ENCODE data around the gene PLEKHM3.

The PLEKHM3 gene

DNA sequence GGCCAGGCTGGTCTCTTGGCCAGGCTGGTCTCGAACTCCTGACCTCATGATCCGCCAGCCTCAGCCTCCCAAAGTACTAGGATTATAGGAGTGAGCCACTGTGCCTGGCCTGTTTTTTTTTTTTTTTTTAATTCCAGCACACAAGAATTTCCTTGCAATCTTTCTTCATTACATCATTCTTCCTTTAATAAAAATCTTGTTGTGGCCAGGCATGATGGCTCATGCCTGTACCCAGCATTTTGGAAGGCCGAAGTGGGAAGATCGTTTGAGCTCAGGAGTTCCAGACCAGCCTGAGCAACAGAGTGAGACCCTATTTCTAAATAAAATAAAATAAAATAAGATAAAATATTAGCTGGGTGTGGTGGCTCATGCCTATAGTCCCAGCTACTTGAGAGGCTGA, 21.4 kb upstream of the PLEKHM3 start:
- Mint-ChIP-seq H3K9me3 (no peaks in the 10 kb centered on the region), H3K4me3 (no peak overlapping the region), H3K27ac (no peak overlapping the region), H3K36me3 (no peaks in the 10 kb centered on the region), H3K4me1 (no peaks in the 10 kb centered on the region), H3K27me3 (peaks cover 17% of the 10 kb centered on the region)
- ATAC-seq (ENCODE audit: low read depth) (no peak), DNase-seq (ENCODE audit: low spot score in 2 of 2) (no peak)

- Mint-ChIP-seq H3K4me1 (no peaks in the 10 kb centered on the region), H3K9me3 (no peaks in the 10 kb centered on the region), H3K27ac (no peak overlapping the region), H3K4me3 (no peak overlapping the region), H3K36me3 (no peaks in the 10 kb centered on the region), H3K27me3 (peaks cover 8% of the 10 kb centered on the region)
- ATAC-seq (ENCODE audit: low read depth) = no peak
- no peak for DNase-seq (ENCODE audit: low spot score in 2 of 2)
Measured at GRCh38 chr2:208042450-208042849, 17.1 kb upstream of the PLEKHM3 start.

DNA sequence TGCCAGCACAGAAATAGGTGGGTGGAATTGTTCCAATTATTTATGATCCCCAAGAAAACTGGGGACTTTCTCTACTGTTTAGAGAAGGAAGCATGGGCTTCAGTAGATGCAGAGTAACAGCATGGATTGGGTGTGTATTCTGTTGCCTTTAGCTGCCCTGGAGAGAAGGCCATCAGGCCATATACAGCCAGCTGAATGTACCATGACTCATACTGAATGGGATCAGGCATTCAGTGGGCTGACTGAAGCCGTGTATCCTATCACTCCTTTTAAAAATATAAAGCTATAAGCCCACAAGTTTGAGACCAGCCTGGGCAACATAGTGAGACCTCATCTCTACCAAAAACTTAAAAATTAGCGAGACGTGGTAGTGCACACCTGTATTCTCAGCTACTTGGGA, 16.7 kb upstream of the PLEKHM3 start:
- Mint-ChIP-seq H3K27me3 (peaks cover 8% of the 10 kb centered on the region), H3K4me3 (no peak overlapping the region), H3K9me3 (no peaks in the 10 kb centered on the region), H3K4me1 (no peaks in the 10 kb centered on the region), H3K27ac (no peak overlapping the region), H3K36me3 (no peaks in the 10 kb centered on the region)
- DNase-seq (ENCODE audit: low spot score in 2 of 2) = no peak
- ATAC-seq (ENCODE audit: low read depth) = no peak

GRCh38 chr2:208040199-208041171, 15.2 kb upstream of the PLEKHM3 start:
- Mint-ChIP-seq H3K27ac (no peak overlapping the region), H3K27me3 (peaks cover 6% of the 10 kb centered on the region), H3K4me3 (no peak overlapping the region), H3K9me3 (no peaks in the 10 kb centered on the region), H3K4me1 (no peaks in the 10 kb centered on the region), H3K36me3 (no peaks in the 10 kb centered on the region)
- DNase-seq (ENCODE audit: low spot score in 2 of 2) (peak; percentile 59 to 62), ATAC-seq (ENCODE audit: low read depth) (peak; percentile 72)

DNA sequence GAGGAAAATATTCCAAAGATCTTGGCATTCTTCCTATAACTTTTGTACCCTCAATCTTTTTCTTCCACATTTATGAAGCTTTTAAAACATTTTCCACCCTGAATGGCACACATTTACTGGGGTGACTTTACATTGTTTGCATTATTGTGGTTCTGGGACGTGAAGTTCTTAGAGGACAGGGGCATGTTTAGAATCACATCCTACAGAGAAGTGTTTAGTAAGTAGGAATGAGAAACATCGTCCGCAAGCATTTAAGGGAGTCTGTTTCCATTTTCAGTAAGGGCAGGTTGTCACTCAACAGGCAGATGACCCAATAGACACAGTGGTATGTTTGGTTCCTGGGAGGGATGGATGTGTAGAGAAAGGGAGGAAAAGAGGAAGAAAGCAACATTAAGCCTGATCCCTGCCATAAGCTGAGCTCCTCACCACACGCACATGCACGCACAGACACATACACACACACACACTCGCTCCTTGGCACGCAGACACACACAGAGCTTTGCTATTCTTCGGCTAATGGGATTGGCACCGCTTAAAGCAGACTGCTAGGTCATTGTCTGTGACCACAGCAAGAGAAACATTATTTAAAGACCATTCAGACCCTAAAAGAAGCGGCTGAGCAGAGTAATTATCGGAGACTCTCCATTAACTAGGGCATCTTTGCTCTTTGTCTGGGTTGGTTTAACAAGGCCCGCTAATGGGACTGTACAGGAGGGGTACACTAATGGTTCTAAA, 14.2 kb upstream of the PLEKHM3 start:
- DNase-seq (ENCODE audit: low spot score in 2 of 2) (no peak), ATAC-seq (ENCODE audit: low read depth) (no peak)
- H3K4me1 Mint-ChIP-seq = no peaks in the 10 kb centered on the region
- no peak overlapping the region for H3K27ac Mint-ChIP-seq
- H3K27me3 Mint-ChIP-seq = peaks cover 6% of the 10 kb centered on the region
- H3K4me3 Mint-ChIP-seq = no peak overlapping the region
- no peaks in the 10 kb centered on the region for H3K9me3 Mint-ChIP-seq
- no peaks in the 10 kb centered on the region for H3K36me3 Mint-ChIP-seq

DNA sequence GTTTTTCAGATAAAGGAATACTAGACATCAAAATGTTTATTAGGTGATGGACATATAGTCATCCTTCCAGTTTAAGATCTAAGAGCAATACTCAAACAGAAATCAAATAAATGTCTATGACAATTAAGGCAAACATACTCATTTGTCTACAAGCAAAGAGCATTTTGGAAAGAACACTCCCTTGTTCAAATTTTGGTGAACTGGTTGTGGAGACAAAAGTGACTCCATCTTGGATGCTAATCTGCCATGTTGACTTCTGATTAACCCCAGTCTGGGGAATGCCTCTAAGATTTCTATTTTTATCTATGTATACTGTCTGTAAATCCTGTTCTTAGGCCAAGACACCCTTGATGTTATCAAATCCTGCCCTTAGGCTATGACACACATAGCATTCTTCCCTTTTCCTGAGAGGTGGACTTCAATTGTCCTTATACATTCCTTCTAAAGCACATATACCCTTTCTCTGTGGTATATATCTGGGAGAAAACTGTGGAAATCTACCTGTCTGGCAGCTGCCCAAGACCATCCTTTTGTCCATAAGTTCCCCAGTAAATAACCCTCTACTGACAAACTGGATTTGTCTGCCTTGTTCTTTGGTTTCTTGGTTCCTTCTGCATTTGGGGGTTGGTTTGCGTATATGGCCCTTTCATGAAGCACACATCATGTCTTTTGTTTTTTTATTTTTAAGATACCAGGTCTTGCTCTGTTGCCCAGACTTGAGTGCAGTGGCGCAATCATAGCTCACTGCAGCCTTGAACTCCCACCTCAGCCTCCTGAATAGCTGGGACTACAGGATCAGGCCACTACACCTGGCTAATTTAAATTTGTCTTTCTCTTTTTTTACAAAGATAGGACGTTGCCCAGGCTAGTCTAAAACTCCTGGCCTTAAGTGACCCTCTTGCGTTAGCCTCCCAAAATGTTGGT, 12.5 kb upstream of the PLEKHM3 start:
- DNase-seq (ENCODE audit: low spot score in 2 of 2) (no peak), ATAC-seq (ENCODE audit: low read depth) (no peak)
- H3K4me1 Mint-ChIP-seq = peaks cover 3% of the 10 kb centered on the region
- H3K9me3 Mint-ChIP-seq = no peaks in the 10 kb centered on the region
- H3K27ac Mint-ChIP-seq = no peak overlapping the region
- H3K4me3 Mint-ChIP-seq = no peak overlapping the region
- H3K27me3 Mint-ChIP-seq = peaks cover 3% of the 10 kb centered on the region
- no peaks in the 10 kb centered on the region for H3K36me3 Mint-ChIP-seq

GRCh38 chr2:208036357-208036756, 11.0 kb upstream of the PLEKHM3 start:
- no peak for ATAC-seq (ENCODE audit: low read depth)

GRCh38 chr2:208034503-208035140, 9.3 kb upstream of the PLEKHM3 start:
- DNase-seq (ENCODE audit: low spot score in 2 of 2) (no peak), ATAC-seq (ENCODE audit: low read depth) (no peak)
- Mint-ChIP-seq H3K27me3 (peaks cover 2% of the 10 kb centered on the region), H3K36me3 (no peaks in the 10 kb centered on the region), H3K27ac (no peak overlapping the region), H3K4me3 (no peak overlapping the region), H3K4me1 (peaks cover 3% of the 10 kb centered on the region), H3K9me3 (no peaks in the 10 kb centered on the region)

More at GRCh38 chr2:208036357-208036756, 11.0 kb upstream of the PLEKHM3 start:
- H3K4me1 Mint-ChIP-seq = peaks cover 3% of the 10 kb centered on the region
- DNase-seq (ENCODE audit: low spot score in 2 of 2) = no peak
- H3K4me3 Mint-ChIP-seq = no peak overlapping the region
- H3K27me3 Mint-ChIP-seq = peaks cover 3% of the 10 kb centered on the region
- no peaks in the 10 kb centered on the region for H3K36me3 Mint-ChIP-seq
- H3K27ac Mint-ChIP-seq = no peak overlapping the region
- no peaks in the 10 kb centered on the region for H3K9me3 Mint-ChIP-seq

DNA sequence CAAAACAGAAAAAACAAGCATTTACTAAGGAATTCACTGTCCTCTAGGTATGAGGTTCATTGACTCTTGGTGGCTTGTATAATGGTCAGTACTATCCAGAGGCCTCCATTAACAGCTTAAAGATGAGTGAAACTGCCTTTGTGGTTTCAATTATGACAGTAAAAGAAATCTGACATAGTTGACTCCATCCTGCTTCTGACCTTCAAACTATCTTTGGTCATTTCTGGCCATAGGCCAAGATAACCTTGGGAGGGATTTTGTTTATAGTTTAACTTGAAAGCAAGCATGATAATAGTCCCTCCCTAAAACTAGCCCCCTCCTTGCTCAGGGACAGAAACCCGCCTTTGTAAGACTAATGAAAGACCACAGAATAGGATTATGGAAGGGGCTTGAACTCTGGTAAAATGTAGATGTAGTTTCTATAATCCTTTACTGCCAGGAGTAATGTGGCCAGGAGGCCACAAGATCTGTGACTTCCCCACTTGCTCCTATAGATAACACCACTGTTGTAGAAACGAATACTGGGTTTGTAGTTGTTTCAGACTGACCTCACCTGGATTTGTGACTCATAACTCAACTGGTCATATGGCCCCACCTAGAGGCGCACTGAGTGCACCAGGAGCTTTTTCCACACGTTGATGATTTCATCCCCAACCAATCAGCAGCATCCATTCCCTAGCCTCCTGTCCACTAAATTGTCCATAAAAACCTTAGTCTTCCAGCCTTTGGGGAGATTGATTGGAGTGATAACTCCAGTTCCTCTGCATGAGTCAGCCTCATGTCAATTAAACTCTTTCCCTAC, 8.6 kb upstream of the PLEKHM3 start:
- Mint-ChIP-seq H3K27ac (no peak overlapping the region), H3K36me3 (no peaks in the 10 kb centered on the region), H3K4me1 (peaks cover 3% of the 10 kb centered on the region), H3K4me3 (no peak overlapping the region), H3K27me3 (no peaks in the 10 kb centered on the region), H3K9me3 (no peaks in the 10 kb centered on the region)
- DNase-seq (ENCODE audit: low spot score in 2 of 2) (peak; percentile 8 to 19), ATAC-seq (ENCODE audit: low read depth) (peak; percentile 54)

- H3K36me3 Mint-ChIP-seq = no peaks in the 10 kb centered on the region
- ATAC-seq (ENCODE audit: low read depth) (no peak), DNase-seq (ENCODE audit: low spot score in 2 of 2) (no peak)
- no peak overlapping the region for H3K4me3 Mint-ChIP-seq
- peaks cover 3% of the 10 kb centered on the region for H3K4me1 Mint-ChIP-seq
- H3K27ac Mint-ChIP-seq = no peak overlapping the region
- no peaks in the 10 kb centered on the region for H3K27me3 Mint-ChIP-seq
- H3K9me3 Mint-ChIP-seq = no peaks in the 10 kb centered on the region
Measured at GRCh38 chr2:208031608-208032019, 6.3 kb upstream of the PLEKHM3 start.

DNA sequence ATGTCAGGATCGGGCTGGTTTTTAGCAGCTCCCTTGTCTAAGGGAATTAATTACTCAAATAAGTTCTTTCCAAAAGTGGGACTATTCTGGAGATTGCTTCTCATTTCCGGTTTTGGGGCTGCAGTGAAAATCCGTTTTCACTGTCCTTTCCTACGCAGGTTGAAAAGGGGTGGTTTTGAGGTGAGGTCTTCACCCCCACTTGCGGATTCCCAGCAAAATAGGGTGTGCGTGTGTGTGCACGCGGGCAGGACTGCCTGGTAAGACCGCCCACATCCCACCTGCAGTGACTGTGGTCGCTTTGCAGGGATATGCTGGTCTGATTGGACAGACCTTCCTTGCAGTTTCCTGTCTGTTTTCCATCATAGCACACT, 472 bp upstream of the PLEKHM3 start:
- DNase-seq (ENCODE audit: low spot score in 2 of 2) = no peak
- H3K4me1 Mint-ChIP-seq = peaks cover 14% of the 10 kb centered on the region
- H3K4me3 Mint-ChIP-seq = peak overlapping the region; percentile 99
- peaks cover 1% of the 10 kb centered on the region for H3K9me3 Mint-ChIP-seq
- no peaks in the 10 kb centered on the region for H3K27me3 Mint-ChIP-seq
- ATAC-seq (ENCODE audit: low read depth) = peak; percentile 11
- H3K36me3 Mint-ChIP-seq = no peaks in the 10 kb centered on the region
- peak overlapping the region; percentile 94 for H3K27ac Mint-ChIP-seq

DNA sequence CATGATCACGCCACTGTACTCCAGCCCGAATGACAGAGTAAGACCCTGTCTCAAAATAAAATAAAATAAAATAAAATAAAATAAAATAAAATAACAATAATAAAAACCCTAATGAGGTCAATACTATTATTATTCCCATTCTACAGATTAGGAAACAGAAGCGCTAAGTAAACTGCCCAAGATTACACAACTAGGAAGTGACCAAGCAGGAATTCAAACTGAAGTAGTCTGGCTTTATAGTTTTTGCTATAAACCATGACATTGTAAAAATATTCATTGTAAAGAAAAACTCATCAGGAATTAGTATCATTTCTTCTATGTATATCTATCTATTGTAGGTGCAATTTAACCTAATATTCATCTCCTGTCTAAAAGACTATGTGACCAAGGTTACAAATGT, 1.2 kb downstream of the PLEKHM3 start:
- Mint-ChIP-seq H3K9me3 (peaks cover 1% of the 10 kb centered on the region), H3K36me3 (peaks cover 7% of the 10 kb centered on the region), H3K27me3 (no peaks in the 10 kb centered on the region), H3K27ac (no peak overlapping the region), H3K4me1 (peaks cover 18% of the 10 kb centered on the region), H3K4me3 (no peak overlapping the region)
- no peak for DNase-seq (ENCODE audit: low spot score in 2 of 2)
- ATAC-seq (ENCODE audit: low read depth) = no peak

- H3K4me1 Mint-ChIP-seq = peaks cover 23% of the 10 kb centered on the region
- DNase-seq (ENCODE audit: low spot score in 2 of 2) (no peak), ATAC-seq (ENCODE audit: low read depth) (no peak)
- H3K36me3 Mint-ChIP-seq = peaks cover 21% of the 10 kb centered on the region
- no peak overlapping the region for H3K4me3 Mint-ChIP-seq
- H3K27me3 Mint-ChIP-seq = no peaks in the 10 kb centered on the region
- H3K27ac Mint-ChIP-seq = no peak overlapping the region
- no peaks in the 10 kb centered on the region for H3K9me3 Mint-ChIP-seq
Measured at GRCh38 chr2:208020253-208020652, 5.1 kb downstream of the PLEKHM3 start.

Measured in memory B cell (primary cell).